Trophoblast cell (in vitro differentiated cells and primary cell): ENCODE measurements around the gene FGF6.

Experiments
- DNase-seq, 2 donors: peaks; one replicate each; pipeline ENCODE4 v3.0.0-alpha.2; 2016
- H2AFZ ChIP-seq: 2 replicates; pipeline ENCODE4 v1.6.1; 2013; ENCODE audit warnings: low read length, moderate library complexity, mild to moderate bottlenecking; ENCODE audit not compliant: insufficient read depth, poor library complexity
- H2AK5ac ChIP-seq: 2 replicates; pipeline ENCODE4 v1.6.1; 2013; ENCODE audit warnings: mild to moderate bottlenecking, low read length
- H2BK120ac ChIP-seq: 2 replicates; pipeline ENCODE4 v1.6.1; 2013; ENCODE audit warnings: low read length, mild to moderate bottlenecking, moderate library complexity; ENCODE audit not compliant: insufficient read depth, poor library complexity
- H2BK12ac ChIP-seq: 2 replicates; pipeline ENCODE4 v1.6.1; 2013; ENCODE audit warnings: mild to moderate bottlenecking, low read length, moderate library complexity
- H2BK5ac ChIP-seq: 2 replicates; pipeline ENCODE4 v1.6.1; 2013; ENCODE audit warnings: low read length, low read depth, moderate library complexity, mild to moderate bottlenecking; ENCODE audit not compliant: poor library complexity
- H3K14ac ChIP-seq: 2 replicates; pipeline ENCODE4 v1.6.1; 2013; ENCODE audit warnings: mild to moderate bottlenecking, low read length
- H3K18ac ChIP-seq: 2 replicates; pipeline ENCODE4 v1.6.1; 2013; ENCODE audit warnings: mild to moderate bottlenecking, low read length
- H3K23ac ChIP-seq: 2 replicates; pipeline ENCODE4 v1.6.1; 2013; ENCODE audit warnings: low read length
- H3K27ac ChIP-seq: 2 replicates; pipeline ENCODE4 v1.5.1; 2013; ENCODE audit warnings: low read depth, mild to moderate bottlenecking, inconsistent platforms, low read length, moderate library complexity
- H3K27me3 ChIP-seq: 2 replicates; pipeline ENCODE4 v1.6.1; 2013; ENCODE audit warnings: inconsistent platforms, mild to moderate bottlenecking, low read length, moderate library complexity; ENCODE audit not compliant: insufficient read depth
- H3K36me3 ChIP-seq, 2 experiments: 1 replicate in 1 of 2; 2 replicates in 1 of 2; pipeline ENCODE4 v1.6.1; 2013; ENCODE audit warnings: low read length in 2 of 2, mild to moderate bottlenecking in 2 of 2, moderate library complexity in 1 of 2; ENCODE audit not compliant: insufficient read depth in 2 of 2, control insufficient read depth in 1 of 2
- H3K4ac ChIP-seq: 2 replicates; pipeline ENCODE4 v1.6.1; 2013; ENCODE audit warnings: low read depth, mild to moderate bottlenecking, low read length, moderate library complexity
- H3K4me1 ChIP-seq, 2 experiments: 1 replicate in 1 of 2; 2 replicates in 1 of 2; pipeline ENCODE4 v1.6.1; 2013; ENCODE audit warnings: low read length in 2 of 2, mild to moderate bottlenecking in 2 of 2, moderate library complexity in 1 of 2; ENCODE audit not compliant: insufficient read depth in 2 of 2, control insufficient read depth in 1 of 2
- H3K4me2 ChIP-seq: 2 replicates; pipeline ENCODE4 v1.6.1; 2013; ENCODE audit warnings: inconsistent platforms, mild to moderate bottlenecking, low read length, moderate library complexity
- H3K4me3 ChIP-seq: 2 replicates; pipeline ENCODE4 v1.5.1; 2013; ENCODE audit warnings: mild to moderate bottlenecking, low read depth, low read length, inconsistent platforms
- H3K79me1 ChIP-seq: one replicate; pipeline ENCODE4 v1.6.1; 2013; ENCODE audit warnings: low read length
- H3K79me2 ChIP-seq: 2 replicates; pipeline ENCODE4 v1.6.1; 2013; ENCODE audit warnings: low read length, mild to moderate bottlenecking; ENCODE audit not compliant: control insufficient read depth, insufficient read depth, poor library complexity
- H3K9ac ChIP-seq: 2 replicates; pipeline ENCODE4 v1.6.1; 2013; ENCODE audit warnings: mild to moderate bottlenecking, low read length
- H3K9me3 ChIP-seq: 2 replicates; pipeline ENCODE4 v1.6.1; 2013; ENCODE audit warnings: low read depth, mild to moderate bottlenecking, control low read depth, inconsistent platforms, low read length; ENCODE audit not compliant: insufficient read depth
- H4K12ac ChIP-seq: 2 replicates; pipeline ENCODE4 v1.6.1; 2013; ENCODE audit warnings: low read depth, mild to moderate bottlenecking, low read length, moderate library complexity
- H4K8ac ChIP-seq: 2 replicates; pipeline ENCODE4 v1.6.1; 2013; ENCODE audit warnings: low read depth, mild to moderate bottlenecking, low read length, moderate library complexity
- H4K91ac ChIP-seq: one replicate; pipeline ENCODE4 v1.6.1; 2013; ENCODE audit warnings: low read depth, mild to moderate bottlenecking, low read length, moderate library complexity
- WGBS: extraction: QIAGEN DNeasy Blood & Tissue Kit; methylation state at CpG from one replicate; pipeline ENCODE4 v1.1.7; 2013; ENCODE audit warnings: missing lambda C conversion rate; ENCODE audit not compliant: insufficient read length, insufficient coverage; ENCODE audit errors: extremely low coverage; 5-methylcytosine and 5-hydroxymethylcytosine counted together

The FGF6 gene

DNA sequence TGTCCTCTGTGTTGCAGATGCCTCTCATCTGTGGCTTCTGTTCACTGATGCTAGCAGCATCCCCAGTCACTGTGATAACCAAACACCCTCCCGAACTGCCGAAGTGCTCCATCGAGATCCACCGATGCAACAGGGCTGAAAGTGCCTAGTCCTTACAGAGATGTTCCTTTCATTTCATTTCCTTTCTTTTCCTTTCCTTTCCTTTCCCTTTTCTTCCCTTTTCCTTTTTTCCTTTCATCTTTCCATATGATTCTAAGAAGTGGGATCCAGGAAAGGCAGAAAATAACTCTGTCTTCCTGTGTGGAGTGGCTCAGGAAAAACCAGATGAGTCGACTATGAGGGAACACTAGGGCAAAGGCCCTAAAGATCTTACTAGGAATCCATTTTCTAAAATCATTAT, 26.7 kb downstream of the FGF6 start:
- H4K91ac ChIP-seq = no peak overlapping the region
- H3K18ac ChIP-seq = no peak overlapping the region
- peaks cover 0 to 5% of the 10 kb centered on the region in 2 experiments for H3K4me1 ChIP-seq
- H2BK120ac ChIP-seq = no peak overlapping the region
- no peak for DNase-seq
- H2BK12ac ChIP-seq = no peak overlapping the region
- H4K8ac ChIP-seq = no peak overlapping the region
- H3K27ac ChIP-seq = no peak overlapping the region
- H3K79me1 ChIP-seq = no peaks in the 10 kb centered on the region
- no peak overlapping the region for H3K9ac ChIP-seq
- no CpG with 5 or more reads among the region's 5 CpGs for WGBS
- no peaks in the 10 kb centered on the region for H3K79me2 ChIP-seq
- no peak overlapping the region for H3K23ac ChIP-seq
- H4K12ac ChIP-seq = no peak overlapping the region
- no peaks in the 10 kb centered on the region for H3K36me3 ChIP-seq
- no peaks in the 10 kb centered on the region for H3K27me3 ChIP-seq
- H2AK5ac ChIP-seq = no peak overlapping the region
- no peak overlapping the region for H3K4me2 ChIP-seq
- no peak overlapping the region for H3K4me3 ChIP-seq
- H3K9me3 ChIP-seq = no peaks in the 10 kb centered on the region
- no peak overlapping the region for H2BK5ac ChIP-seq
- H3K14ac ChIP-seq = no peak overlapping the region
- no peak overlapping the region for H3K4ac ChIP-seq
- no peak overlapping the region for H2AFZ ChIP-seq

DNA sequence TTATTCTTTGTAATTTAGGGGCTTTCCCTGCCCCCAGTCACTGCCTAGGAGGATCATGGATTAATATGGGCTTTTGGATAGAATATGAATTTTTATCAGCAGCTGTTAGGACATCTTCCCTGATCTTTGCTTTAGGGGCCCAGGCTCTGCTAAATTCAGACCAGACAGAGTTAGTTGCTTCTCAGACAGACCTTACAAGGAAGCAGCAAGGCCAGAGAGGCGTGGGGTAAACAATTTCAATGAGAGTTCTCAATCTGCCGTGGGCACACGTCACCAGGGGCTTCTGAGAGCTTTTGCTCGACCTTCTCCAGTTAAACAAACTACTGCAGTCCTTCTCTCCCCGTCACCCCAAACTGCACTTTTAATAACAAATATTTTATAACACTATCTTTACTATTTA, 27.7 kb downstream of the FGF6 start:
- Histone ChIP-seq H2AFZ (no peak overlapping the region), H4K12ac (no peak overlapping the region), H3K4ac (no peak overlapping the region), H2AK5ac (no peak overlapping the region), H3K27ac (no peak overlapping the region), H4K8ac (no peak overlapping the region), H3K9ac (no peak overlapping the region), H3K23ac (no peak overlapping the region), H3K27me3 (no peaks in the 10 kb centered on the region), H3K4me3 (no peak overlapping the region), H3K79me2 (no peaks in the 10 kb centered on the region), H2BK120ac (no peak overlapping the region), H3K4me1 (peaks cover 0 to 5% of the 10 kb centered on the region in 2 experiments), H3K4me2 (no peak overlapping the region), H3K79me1 (no peaks in the 10 kb centered on the region), H3K36me3 (no peaks in the 10 kb centered on the region), H4K91ac (no peak overlapping the region), H3K18ac (no peak overlapping the region), H3K9me3 (no peaks in the 10 kb centered on the region), H2BK5ac (no peak overlapping the region), H2BK12ac (no peak overlapping the region), H3K14ac (no peak overlapping the region)
- DNase-seq = no peak
- WGBS = no CpG with 5 or more reads among the region's 5 CpGs

DNA sequence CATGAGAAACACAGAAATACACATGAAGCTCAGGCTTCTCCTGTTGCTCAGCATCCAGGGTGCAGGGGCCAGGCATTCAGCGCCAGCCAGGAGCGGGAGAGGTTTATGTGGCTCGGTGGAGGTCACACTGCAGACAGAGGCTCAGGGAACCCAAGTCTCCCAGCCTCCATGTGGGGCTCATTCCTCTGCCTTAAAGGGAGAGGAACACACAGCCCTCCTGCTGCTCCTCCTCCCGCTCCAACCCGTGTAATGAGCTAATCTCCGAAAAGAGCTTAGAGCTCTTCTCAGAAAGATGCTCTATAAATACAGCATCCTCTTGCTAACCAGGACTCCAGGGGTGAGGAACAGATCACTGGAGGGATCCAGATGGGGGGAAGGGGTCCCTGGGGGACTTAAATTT, 28.2 kb downstream of the FGF6 start:
- H2AK5ac ChIP-seq = no peak overlapping the region
- no peak overlapping the region for H3K14ac ChIP-seq
- H4K8ac ChIP-seq = no peak overlapping the region
- no peaks in the 10 kb centered on the region for H3K9me3 ChIP-seq
- no peak overlapping the region for H3K27ac ChIP-seq
- H3K27me3 ChIP-seq = no peaks in the 10 kb centered on the region
- H3K4me2 ChIP-seq = no peak overlapping the region
- no peaks in the 10 kb centered on the region for H3K36me3 ChIP-seq
- no peak overlapping the region for H2AFZ ChIP-seq
- H3K79me2 ChIP-seq = no peaks in the 10 kb centered on the region
- no peak for DNase-seq
- no CpG with 5 or more reads among the region's 6 CpGs for WGBS
- H4K12ac ChIP-seq = no peak overlapping the region
- H3K4me1 ChIP-seq = peaks cover 0 to 5% of the 10 kb centered on the region in 2 experiments
- no peak overlapping the region for H2BK5ac ChIP-seq
- no peak overlapping the region for H3K9ac ChIP-seq
- no peak overlapping the region for H4K91ac ChIP-seq
- no peaks in the 10 kb centered on the region for H3K79me1 ChIP-seq
- no peak overlapping the region for H3K4ac ChIP-seq
- H3K4me3 ChIP-seq = no peak overlapping the region
- no peak overlapping the region for H3K23ac ChIP-seq
- no peak overlapping the region for H2BK12ac ChIP-seq
- H2BK120ac ChIP-seq = no peak overlapping the region
- no peak overlapping the region for H3K18ac ChIP-seq

DNA sequence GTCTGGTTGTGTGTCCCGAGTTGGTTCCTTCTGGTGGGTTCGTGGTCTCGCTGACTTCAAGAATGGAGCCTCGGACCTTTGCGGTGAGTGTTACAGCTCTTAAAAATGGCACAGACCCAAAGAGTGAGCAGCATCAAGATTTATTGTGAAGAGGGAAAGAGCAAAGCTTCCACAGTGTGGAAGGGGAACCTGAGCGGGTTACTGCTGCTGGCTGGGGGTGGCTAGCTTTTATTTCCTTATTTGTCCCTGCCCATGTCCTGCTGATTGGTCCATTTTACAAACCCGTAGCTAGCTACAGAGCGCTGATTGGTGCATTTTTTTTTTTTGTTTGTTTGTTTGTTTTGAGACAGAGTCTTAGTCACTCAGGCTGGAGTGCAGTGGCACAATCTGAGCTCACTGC, 29.3 kb downstream of the FGF6 start:
- WGBS = no CpG with 5 or more reads among the region's 8 CpGs
- no peak overlapping the region for H2BK5ac ChIP-seq
- no peak overlapping the region for H3K18ac ChIP-seq
- H3K4me1 ChIP-seq = peaks cover 0 to 5% of the 10 kb centered on the region in 2 experiments
- no peak overlapping the region for H2AK5ac ChIP-seq
- H3K4me2 ChIP-seq = no peak overlapping the region
- no peak overlapping the region for H3K9ac ChIP-seq
- no peak overlapping the region for H2AFZ ChIP-seq
- no peak overlapping the region for H3K27ac ChIP-seq
- no peak overlapping the region for H4K91ac ChIP-seq
- no peak for DNase-seq
- H2BK120ac ChIP-seq = no peak overlapping the region
- no peaks in the 10 kb centered on the region for H3K9me3 ChIP-seq
- H3K27me3 ChIP-seq = no peaks in the 10 kb centered on the region
- H3K23ac ChIP-seq = no peak overlapping the region
- H3K79me2 ChIP-seq = no peaks in the 10 kb centered on the region
- no peak overlapping the region for H3K4ac ChIP-seq
- no peak overlapping the region for H4K12ac ChIP-seq
- no peak overlapping the region for H3K4me3 ChIP-seq
- H3K14ac ChIP-seq = no peak overlapping the region
- H3K36me3 ChIP-seq = no peaks in the 10 kb centered on the region
- no peak overlapping the region for H4K8ac ChIP-seq
- H2BK12ac ChIP-seq = no peak overlapping the region
- no peaks in the 10 kb centered on the region for H3K79me1 ChIP-seq
